ENCODE measurements around the gene ZNF823.

ZNF823 gene

GRCh38 chr19:11736696-11737095, 2.0 kb downstream of the ZNF823 start:
- peak; percentile 5 for DNase-seq

GRCh38 chr19:11735375-11735774, 3.4 kb downstream of the ZNF823 start:
- no peak for DNase-seq

GRCh38 chr19:11729586-11729985, 9.2 kb downstream of the ZNF823 start:
- no peak for DNase-seq

GRCh38 chr19:11722414-11722813, 16.3 kb downstream of the ZNF823 start:
- no peak for DNase-seq

GRCh38 chr19:11721681-11722080, 17.1 kb downstream of the ZNF823 start:
- no peak for DNase-seq

- no peak for DNase-seq
Observed at GRCh38 chr19:11710313-11710712, 28.4 kb downstream of the ZNF823 start.

- no peak for DNase-seq
Observed at GRCh38 chr19:11708457-11708856, 30.3 kb downstream of the ZNF823 start.

GRCh38 chr19:11705474-11705873, 33.3 kb downstream of the ZNF823 start:
- DNase-seq: no peak

- no peak for DNase-seq
Observed at GRCh38 chr19:11704626-11705025, 34.1 kb downstream of the ZNF823 start.

GRCh38 chr19:11699931-11700794, 38.6 kb downstream of the ZNF823 start:
- DNase-seq: no peak

GRCh38 chr19:11698231-11698630, 40.5 kb downstream of the ZNF823 start:
- DNase-seq: no peak

- no peak for DNase-seq
Observed at GRCh38 chr19:11697284-11697855, 41.4 kb downstream of the ZNF823 start.

GRCh38 chr19:11694533-11695439, 44.0 kb downstream of the ZNF823 start:
- peak; percentile 86 for DNase-seq

- no peak for DNase-seq
Observed at GRCh38 chr19:11693505-11694499, 44.9 kb downstream of the ZNF823 start.

- DNase-seq: no peak
Observed at GRCh38 chr19:11692127-11692790, 46.5 kb downstream of the ZNF823 start.

GRCh38 chr19:11685676-11686650, 52.8 kb downstream of the ZNF823 start:
- DNase-seq: no peak

- no peak for DNase-seq
Observed at GRCh38 chr19:11684987-11685675, 53.6 kb downstream of the ZNF823 start.

- no peak for DNase-seq
Observed at GRCh38 chr19:11680689-11681302, 58.0 kb downstream of the ZNF823 start.

- no peak for DNase-seq
Observed at GRCh38 chr19:11678504-11678903, 60.2 kb downstream of the ZNF823 start.

Data from CD4-positive, alpha-beta T cell treated with Interferon gamma for 1 hour (primary cell).